HepG2 (cell line): Measurements from ENCODE around the gene ZNF48. TPM values are rescaled to one million over a fixed set of nuclear protein-coding genes. Genes with fewer than 3 reads are reported as not detected.

Source experiments
- DDIT3 ChIP-seq: sonication (generic); formaldehyde crosslinking; IDR thresholded peaks from 2 replicates; pipeline ENCODE4 v1.4.0; 2020; ENCODE audit warnings: mild to moderate bottlenecking, missing genetic modification reagents
- ESRRA ChIP-seq: sonication (generic); formaldehyde crosslinking; IDR thresholded peaks from 2 replicates; pipeline ENCODE4 v1.5.1; 2020; ENCODE audit warnings: mild to moderate bottlenecking, low read depth, missing genetic modification reagents
- FLYWCH1 ChIP-seq: sonication (generic); formaldehyde crosslinking; IDR thresholded peaks from 2 replicates; pipeline ENCODE4 v1.8.1; 2023; ENCODE audit warnings: mild to moderate bottlenecking, missing genetic modification reagents
- HNF1A ChIP-seq, 2 experiments: sonication (generic) in 1 of 2; formaldehyde crosslinking in 1 of 2; IDR thresholded peaks; 2 replicates each; pipeline versions ENCODE4 v1.4.0 to v1.6.1; 2016 to 2020; ENCODE audit warnings: borderline replicate concordance in 1 of 2, low read depth in 1 of 2, mild to moderate bottlenecking in 1 of 2, missing genetic modification reagents in 1 of 2
- IRX3 ChIP-seq: sonication (generic); formaldehyde crosslinking; IDR thresholded peaks from 2 replicates; pipeline ENCODE4 v1.8.1; 2023; ENCODE audit warnings: mild to moderate bottlenecking, low read depth, missing genetic modification reagents, borderline replicate concordance
- MIER2 ChIP-seq: IDR thresholded peaks from 2 replicates; pipeline ENCODE4 v1.6.1; 2016; ENCODE audit warnings: missing biosample characterization, missing genetic modification reagents
- MXI1 ChIP-seq: IDR thresholded peaks from 3 replicates; pipeline ENCODE4 v1.6.1; 2012; ENCODE audit warnings: low read depth, low read length, inconsistent platforms, borderline replicate concordance
- SMAD1 ChIP-seq: sonication (generic); formaldehyde crosslinking; IDR thresholded peaks from 2 replicates; pipeline ENCODE4 v1.4.0; 2020; ENCODE audit warnings: missing genetic modification reagents, low read depth, mild to moderate bottlenecking, borderline replicate concordance
- SMAD9 ChIP-seq: sonication (generic); formaldehyde crosslinking; IDR thresholded peaks from 2 replicates; pipeline ENCODE4 v1.5.1; 2020; ENCODE audit warnings: mild to moderate bottlenecking, missing genetic modification reagents
- SRSF1 ChIP-seq: fragments of 200-400 bp; formaldehyde crosslinking; optimal IDR thresholded peaks from 2 replicates; pipeline ENCODE3; 2017; ENCODE audit warnings: mild to moderate bottlenecking, low read depth, low read length, moderate library complexity
- THAP7 ChIP-seq: sonication (generic); formaldehyde crosslinking; IDR thresholded peaks from 2 replicates; pipeline ENCODE4 v1.8.1; 2023; ENCODE audit warnings: mild to moderate bottlenecking, missing genetic modification reagents
- ZMYM4 ChIP-seq: sonication (generic); formaldehyde crosslinking; IDR thresholded peaks from 2 replicates; pipeline ENCODE4 v1.8.1; 2023; ENCODE audit warnings: mild to moderate bottlenecking, missing genetic modification reagents
- ZSCAN29 ChIP-seq: sonication (generic); formaldehyde crosslinking; conservative IDR thresholded peaks from 2 replicates; pipeline ENCODE4 v1.4.0; 2020; ENCODE audit warnings: mild to moderate bottlenecking, missing genetic modification reagents
- polyA plus RNA-seq, 8 experiments: library from polyadenylated mRNA; depleted of rRNA in 3 of 8; stranded (reverse) in 7 of 8; unstranded in 1 of 8; fragments of >200 nt; fragmentation: Illumina TruSeq in 4 of 8; extraction: Trizol in 4 of 8; gene quantifications; 2 replicates each; pipeline versions ENCODE4 v1.2.1 to v1.2.3, GENCODE V29; 2011 to 2016; ENCODE audit warnings: low read depth in 4 of 8, missing spikeins in 1 of 8, mixed read lengths in 1 of 8; ENCODE audit not compliant: insufficient read depth in 1 of 8
- total RNA-seq, 5 experiments: library from RNA; depleted of rRNA; stranded (reverse); fragments of >200 nt; fragmentation: Illumina TruSeq; extraction: Trizol; gene quantifications; 2 replicates each; pipeline ENCODE4 v1.2.3, GENCODE V29; 2016; ENCODE audit warnings: low read depth in 1 of 5
- TF ChIP-seq, protein P1 (sequence below), 2 experiments: IDR thresholded peaks; 2 replicates each; pipeline ENCODE4 v1.6.1; 2011 to 2012; ENCODE audit warnings: low read length in 2 of 2, borderline replicate concordance in 1 of 2, low read depth in 1 of 2, mild to moderate bottlenecking in 1 of 2, moderate library complexity in 1 of 2

ZNF48 gene
- total and polyA plus RNA-seq, 2 of the 13 experiments (the other 11 are each of a cell fraction or from before 2014, with no cell fraction given) = 9.9 to 12.3 TPM

DNA sequence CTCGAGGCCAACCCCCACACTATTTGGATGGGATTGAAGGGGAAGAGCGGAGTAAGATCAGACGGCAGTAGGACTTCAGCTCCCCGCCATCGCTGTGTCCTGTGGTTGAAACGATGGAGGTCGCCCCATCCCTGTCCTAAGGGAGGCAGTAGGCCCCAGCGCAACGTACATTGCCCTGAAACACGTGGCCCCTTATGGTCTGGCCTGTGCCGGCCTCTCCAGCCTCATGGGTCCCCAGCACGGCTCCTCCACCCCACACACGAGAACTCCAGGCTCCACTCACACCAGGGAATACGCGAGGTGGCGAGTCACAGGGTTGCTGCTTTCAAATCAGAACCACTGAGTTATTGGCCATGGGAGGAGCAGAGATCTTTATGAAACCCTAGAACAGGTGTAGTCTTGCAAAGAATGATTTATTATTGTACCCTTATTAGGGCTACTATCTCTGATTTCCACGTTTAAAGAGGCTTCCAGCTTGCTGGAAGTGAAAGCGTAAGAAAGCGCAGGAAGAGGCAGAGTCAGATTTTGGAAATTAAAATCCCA lies 35.3 kb downstream of the ZNF48 start (continued):
- peak; percentile 82; the same call in 1 of the 2 replicates for TF ChIP-seq ZMYM4
- TF ChIP-seq FLYWCH1 (CRISPR knock-in tag) = no peak; the same call in 1 of the 2 replicates
- TF ChIP-seq ESRRA (CRISPR knock-in tag) = peak; percentile 2; the same call in 1 of the 2 replicates
- TF ChIP-seq MIER2 (CRISPR knock-in tag) = 0 out of 2 replicates have a peak, but pooled peaks have one; percentile 49
- TF ChIP-seq, protein P1, sequence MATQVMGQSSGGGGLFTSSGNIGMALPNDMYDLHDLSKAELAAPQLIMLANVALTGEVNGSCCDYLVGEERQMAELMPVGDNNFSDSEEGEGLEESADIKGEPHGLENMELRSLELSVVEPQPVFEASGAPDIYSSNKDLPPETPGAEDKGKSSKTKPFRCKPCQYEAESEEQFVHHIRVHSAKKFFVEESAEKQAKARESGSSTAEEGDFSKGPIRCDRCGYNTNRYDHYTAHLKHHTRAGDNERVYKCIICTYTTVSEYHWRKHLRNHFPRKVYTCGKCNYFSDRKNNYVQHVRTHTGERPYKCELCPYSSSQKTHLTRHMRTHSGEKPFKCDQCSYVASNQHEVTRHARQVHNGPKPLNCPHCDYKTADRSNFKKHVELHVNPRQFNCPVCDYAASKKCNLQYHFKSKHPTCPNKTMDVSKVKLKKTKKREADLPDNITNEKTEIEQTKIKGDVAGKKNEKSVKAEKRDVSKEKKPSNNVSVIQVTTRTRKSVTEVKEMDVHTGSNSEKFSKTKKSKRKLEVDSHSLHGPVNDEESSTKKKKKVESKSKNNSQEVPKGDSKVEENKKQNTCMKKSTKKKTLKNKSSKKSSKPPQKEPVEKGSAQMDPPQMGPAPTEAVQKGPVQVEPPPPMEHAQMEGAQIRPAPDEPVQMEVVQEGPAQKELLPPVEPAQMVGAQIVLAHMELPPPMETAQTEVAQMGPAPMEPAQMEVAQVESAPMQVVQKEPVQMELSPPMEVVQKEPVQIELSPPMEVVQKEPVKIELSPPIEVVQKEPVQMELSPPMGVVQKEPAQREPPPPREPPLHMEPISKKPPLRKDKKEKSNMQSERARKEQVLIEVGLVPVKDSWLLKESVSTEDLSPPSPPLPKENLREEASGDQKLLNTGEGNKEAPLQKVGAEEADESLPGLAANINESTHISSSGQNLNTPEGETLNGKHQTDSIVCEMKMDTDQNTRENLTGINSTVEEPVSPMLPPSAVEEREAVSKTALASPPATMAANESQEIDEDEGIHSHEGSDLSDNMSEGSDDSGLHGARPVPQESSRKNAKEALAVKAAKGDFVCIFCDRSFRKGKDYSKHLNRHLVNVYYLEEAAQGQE (IDR thresholded peaks at IDR 0.05; ENCODE audit: borderline replicate concordance in 1 of 2, low read depth in 1 of 2, low read length in 2 of 2) = no peak
- no peak for TF ChIP-seq SRSF1
- TF ChIP-seq THAP7 = no peak
- no peak for TF ChIP-seq DDIT3 (CRISPR knock-in tag)
- TF ChIP-seq SMAD9 (CRISPR knock-in tag) = no peak
- no peak; the same call in 1 of the 2 replicates for TF ChIP-seq SMAD1 (CRISPR knock-in tag)
- TF ChIP-seq ZSCAN29 (CRISPR knock-in tag) = no peak
- TF ChIP-seq HNF1A (IDR thresholded peaks at IDR 0.05; ENCODE audit: low read depth) = no peak
- TF ChIP-seq HNF1A (CRISPR knock-in tag; IDR thresholded peaks at IDR 0.05; ENCODE audit: borderline replicate concordance) = peak; percentile 69
- TF ChIP-seq MXI1 = no peak; the same call in 2 of the 3 replicates
- TF ChIP-seq IRX3 (CRISPR knock-in tag) = peak; percentile 83; the same call in 1 of the 2 replicates
